Activated CD8-positive, alpha-beta memory T cell treated with anti-CD3 and anti-CD28 coated beads, Interleukin-2, amount 50 U/mL, for 48 hours (primary cell): Measurements from ENCODE around the gene HTRA3.
"Not testable (repeated sequence)": the region's sequence is repeated elsewhere in the genome, so short reads cannot be mapped to it uniquely, and the experiment has no call there.

Experiments
- DNase-seq: peaks from one replicate; pipeline ENCODE4 v3.0.0-alpha.2; 2020

Gene HTRA3

GRCh38 chr4:8349236-8349635, 79.7 kb downstream of the HTRA3 start:
- DNase-seq: not testable (repeated sequence)

GRCh38 chr4:8349664-8350236, 80.2 kb downstream of the HTRA3 start:
- no peak for DNase-seq

GRCh38 chr4:8350352-8350751, 80.8 kb downstream of the HTRA3 start:
- DNase-seq: no peak

- DNase-seq: no peak
Measured at GRCh38 chr4:8350841-8351461, 81.4 kb downstream of the HTRA3 start.

- no peak for DNase-seq
Measured at GRCh38 chr4:8351931-8352367, 82.4 kb downstream of the HTRA3 start.

GRCh38 chr4:8352368-8353157, 83.0 kb downstream of the HTRA3 start:
- no peak for DNase-seq

- DNase-seq: no peak
Measured at GRCh38 chr4:8353158-8353669, 83.7 kb downstream of the HTRA3 start.

GRCh38 chr4:8353912-8354453, 84.4 kb downstream of the HTRA3 start:
- no peak for DNase-seq

GRCh38 chr4:8355306-8355705, 85.8 kb downstream of the HTRA3 start:
- DNase-seq: no peak

- no peak for DNase-seq
Measured at GRCh38 chr4:8355864-8356565, 86.5 kb downstream of the HTRA3 start.
